Sigmoid colon (tissue), 7 donors: Measurements from ENCODE around the gene WNT9B. TPM values are rescaled to one million over a fixed set of nuclear protein-coding genes. Genes with fewer than 3 reads are reported as not detected.
"Not testable (repeated sequence)": the region's sequence is repeated elsewhere in the genome, so short reads cannot be mapped to it uniquely, and the experiment has no call there.

Experiments used
- DNase-seq: peaks from one replicate; pipeline ENCODE4 v3.0.0-alpha.2; 2019
- H3K27ac ChIP-seq, 4 donors: fragments of 200-600 bp; sonication (generic); one replicate each; pipeline ENCODE4 v1.5.1; 2016 to 2019; ENCODE audit warnings: mild to moderate bottlenecking in 1 of 4
- H3K27me3 ChIP-seq, 3 donors: fragments of 200-600 bp; sonication (generic); one replicate each; pipeline ENCODE4 v1.5.1; 2019; ENCODE audit warnings: mild to moderate bottlenecking in 1 of 3
- H3K36me3 ChIP-seq, 4 donors: fragments of 200-600 bp; sonication (generic); one replicate each; pipeline ENCODE4 v1.5.1; 2016 to 2019
- H3K4me1 ChIP-seq, 4 donors: fragments of 200-600 bp; sonication (generic); one replicate each; pipeline ENCODE4 v1.5.1; 2017 to 2019
- H3K4me3 ChIP-seq, 4 donors: fragments of 200-600 bp; sonication (generic); one replicate each; pipeline ENCODE4 v1.5.1; 2017 to 2019; ENCODE audit warnings: mild to moderate bottlenecking in 2 of 4, moderate library complexity in 1 of 4
- H3K9me3 ChIP-seq, 4 donors: fragments of 200-600 bp in 3 of 4; sonication (generic) in 3 of 4; one replicate each; pipeline versions ENCODE4 v1.5.1 to v1.6.1; 2013 to 2019
- CTCF ChIP-seq, 4 experiments: fragments of 450-650 bp in 3 of 4; fragments of 200-600 bp in 1 of 4; IDR thresholded peaks; one replicate each; pipeline ENCODE4 v1.5.1; 2016 to 2019; ENCODE audit warnings: antibody characterized with exemption in 4 of 4, mild to moderate bottlenecking in 3 of 4, moderate library complexity in 2 of 4
- EP300 ChIP-seq, 4 donors: sonication (generic); formaldehyde crosslinking; IDR thresholded peaks; one replicate each; pipeline ENCODE4 v1.6.1; 2017; ENCODE audit warnings: antibody characterized with exemption in 4 of 4
- POLR2A ChIP-seq, 2 donors: fragments of 450-650 bp; IDR thresholded peaks; one replicate each; pipeline ENCODE4 v1.6.1; 2016; ENCODE audit warnings: antibody characterized with exemption in 2 of 2, mild to moderate bottlenecking in 2 of 2, moderate library complexity in 2 of 2
- POLR2AphosphoS5 ChIP-seq, 4 donors: sonication (generic); formaldehyde crosslinking; IDR thresholded peaks; one replicate each; pipeline ENCODE4 v1.6.1; 2017; ENCODE audit warnings: antibody characterized with exemption in 4 of 4
- WGBS, 2 donors: extraction: QIAGEN DNeasy Blood & Tissue Kit; methylation state at CpG; one replicate each; pipeline ENCODE4 v1.1.7; 2013; 5-methylcytosine and 5-hydroxymethylcytosine counted together
- intact Hi-C: fragments of 100-400 bp; cut with DNase I; formaldehyde crosslinking; loops from one replicate; pipeline ENCODE4 v1.15.1; 2023
- polyA plus RNA-seq, 3 donors: library from polyadenylated mRNA; stranded (reverse); fragments of 200-250 nt; gene quantifications; one replicate each; pipeline ENCODE4 v1.2.3, GENCODE V29; 2013
- total RNA-seq, 4 donors: library from RNA; depleted of rRNA; stranded (reverse); fragments of >200 nt; gene quantifications; one replicate each; pipeline ENCODE4 v1.1.0, GENCODE V29; 2016
- donor health status: healthy with polysubstance abuse.
- donor health status: Bipolar disorder and iron deficiency.
- donor health status: healthy.

WNT9B gene
- total and polyA plus RNA-seq, 7 donors, result 0.03 TPM; not detected in 6

DNA sequence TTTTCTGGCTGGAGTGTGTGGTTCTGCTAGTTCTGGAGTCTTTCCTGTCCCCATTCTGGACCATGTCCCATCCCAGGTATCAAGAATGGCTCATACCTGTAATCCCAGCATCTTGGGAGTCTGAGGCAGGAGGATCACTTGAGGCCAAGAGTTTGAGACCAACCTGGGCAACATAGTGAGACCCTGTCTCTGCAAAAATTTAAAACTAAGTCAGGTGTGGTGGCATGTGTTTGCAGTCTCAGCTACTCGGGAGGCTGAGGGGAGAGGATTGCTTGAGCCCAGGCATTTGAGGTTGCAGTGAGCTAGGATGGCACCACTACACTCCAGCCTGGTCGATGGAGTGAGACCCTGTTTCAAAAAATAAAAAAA, 17.6 kb upstream of the WNT9B start:
- Histone ChIP-seq H3K27me3 (no peaks in the 10 kb centered on the region), H3K27ac (no peak overlapping the region), H3K9me3 (no peaks in the 10 kb centered on the region), H3K4me3 (no peak overlapping the region), H3K36me3 (no peaks in the 10 kb centered on the region), H3K4me1 (no peaks in the 10 kb centered on the region)
- 82 to 90% methylated on average over 2 of the region's 2 CpGs for WGBS, 2 donors
- no peak for DNase-seq
- intact Hi-C loops, result no loop called here
- no peak for TF ChIP-seq POLR2AphosphoS5 (IDR thresholded peaks at IDR 0.05)
- TF ChIP-seq EP300 (IDR thresholded peaks at IDR 0.05), result no peak
- TF ChIP-seq CTCF (IDR thresholded peaks at IDR 0.05), result no peak
- TF ChIP-seq POLR2A (IDR thresholded peaks at IDR 0.05), result no peak

- Histone ChIP-seq H3K27me3 (no peaks in the 10 kb centered on the region), H3K27ac (no peak overlapping the region), H3K4me3 (no peak overlapping the region), H3K9me3 (no peaks in the 10 kb centered on the region), H3K36me3 (no peaks in the 10 kb centered on the region), H3K4me1 (no peaks in the 10 kb centered on the region)
- 95 to 98% methylated on average over 3 of the region's 3 CpGs for WGBS, 2 donors
- intact Hi-C loops, result no loop called here
- no peak for TF ChIP-seq EP300 (IDR thresholded peaks at IDR 0.05)
- TF ChIP-seq POLR2AphosphoS5 (IDR thresholded peaks at IDR 0.05), result no peak
- TF ChIP-seq CTCF (IDR thresholded peaks at IDR 0.05), result no peak
- TF ChIP-seq POLR2A (IDR thresholded peaks at IDR 0.05), result no peak
- no peak for DNase-seq
These were observed 16.5 kb upstream of the WNT9B start for GRCh38 chr17:46834846-46835245.

DNA sequence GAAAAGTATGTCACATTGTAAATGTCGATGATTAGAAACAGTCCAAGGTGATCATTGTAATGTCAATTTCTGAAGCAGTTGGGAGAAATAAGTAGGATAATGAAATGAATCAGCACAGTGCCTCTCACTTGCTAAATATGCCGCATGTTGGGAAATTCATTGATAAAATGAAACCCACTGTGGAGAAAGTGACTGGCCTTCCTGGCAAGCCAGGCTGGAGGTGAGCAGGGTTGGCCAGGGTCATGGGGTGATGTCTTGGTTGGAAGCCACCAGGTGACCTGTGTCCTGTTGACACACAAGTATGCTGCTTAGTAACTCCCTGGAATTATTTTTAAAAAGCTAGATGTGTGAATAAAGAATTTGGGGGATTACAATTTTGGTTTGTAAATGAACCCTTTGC, 14.9 kb upstream of the WNT9B start:
- Histone ChIP-seq H3K36me3 (no peaks in the 10 kb centered on the region), H3K27me3 (peaks cover 0 to 8% (median 6%) of the 10 kb centered on the region in 3 donors), H3K9me3 (no peaks in the 10 kb centered on the region), H3K4me3 (no peak overlapping the region), H3K4me1 (peaks cover 0 to 2% (median 0%) of the 10 kb centered on the region in 4 donors), H3K27ac (no peak overlapping the region)
- intact Hi-C loops, result no loop called here
- DNase-seq, result no peak
- TF ChIP-seq EP300 (IDR thresholded peaks at IDR 0.05) (no peak), POLR2AphosphoS5 (IDR thresholded peaks at IDR 0.05) (no peak), CTCF (IDR thresholded peaks at IDR 0.05) (no peak), POLR2A (IDR thresholded peaks at IDR 0.05) (no peak)
- 57 to 84% methylated on average over 2 of the region's 2 CpGs for WGBS, 2 donors

DNA sequence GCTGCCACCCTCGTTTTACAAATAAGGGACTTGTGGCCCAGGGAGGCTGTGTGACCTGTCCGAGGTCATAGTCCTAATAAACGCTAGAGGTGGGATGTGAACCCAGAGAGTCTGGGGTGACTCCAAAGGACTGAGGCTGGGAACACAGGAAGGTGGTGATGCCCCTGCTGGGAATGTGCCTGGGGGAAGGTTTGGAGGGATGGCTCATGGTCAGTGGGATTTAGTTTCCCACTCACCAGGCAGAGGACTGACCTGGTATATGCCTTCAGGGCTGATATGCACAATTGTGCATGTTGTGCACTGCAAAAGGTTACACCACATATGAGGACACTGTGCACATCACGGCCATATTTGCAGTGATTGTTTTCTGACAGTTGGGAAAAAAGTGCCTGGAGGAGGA, 13.9 kb upstream of the WNT9B start:
- Histone ChIP-seq H3K4me3 (no peak overlapping the region), H3K9me3 (no peaks in the 10 kb centered on the region), H3K27me3 (peaks cover 0 to 18% (median 16%) of the 10 kb centered on the region in 3 donors), H3K27ac (no peak overlapping the region), H3K4me1 (peaks cover 0 to 9% (median 2%) of the 10 kb centered on the region in 4 donors), H3K36me3 (no peaks in the 10 kb centered on the region)
- intact Hi-C loops, result no loop called here
- no peak for TF ChIP-seq CTCF (IDR thresholded peaks at IDR 0.05)
- no peak for TF ChIP-seq POLR2A (IDR thresholded peaks at IDR 0.05)
- TF ChIP-seq EP300 (IDR thresholded peaks at IDR 0.05), result no peak
- TF ChIP-seq POLR2AphosphoS5 (IDR thresholded peaks at IDR 0.05), result no peak
- DNase-seq, result no peak
- 62 to 78% methylated on average over 4 of the region's 4 CpGs for WGBS, 2 donors

- H3K36me3 ChIP-seq, result no peaks in the 10 kb centered on the region
- H3K9me3 ChIP-seq, result peaks cover 0 to 6% (median 0%) of the 10 kb centered on the region in 4 donors
- no peak for TF ChIP-seq EP300 (IDR thresholded peaks at IDR 0.05)
- no peak for TF ChIP-seq CTCF (IDR thresholded peaks at IDR 0.05)
- no peak for TF ChIP-seq POLR2A (IDR thresholded peaks at IDR 0.05)
- TF ChIP-seq POLR2AphosphoS5 (IDR thresholded peaks at IDR 0.05), result no peak
- H3K27me3 ChIP-seq, result peaks cover 0 to 26% (median 25%) of the 10 kb centered on the region in 3 donors
- no peak overlapping the region for H3K4me3 ChIP-seq
- peaks cover 0 to 9% (median 2%) of the 10 kb centered on the region in 4 donors for H3K4me1 ChIP-seq
- WGBS, 2 donors, result 85 to 92% methylated on average over 5 of the region's 5 CpGs
- intact Hi-C loops, result no loop called here
- no peak for DNase-seq
- H3K27ac ChIP-seq, result no peak overlapping the region
These were observed 12.2 kb upstream of the WNT9B start for GRCh38 chr17:46839211-46839610.

DNA sequence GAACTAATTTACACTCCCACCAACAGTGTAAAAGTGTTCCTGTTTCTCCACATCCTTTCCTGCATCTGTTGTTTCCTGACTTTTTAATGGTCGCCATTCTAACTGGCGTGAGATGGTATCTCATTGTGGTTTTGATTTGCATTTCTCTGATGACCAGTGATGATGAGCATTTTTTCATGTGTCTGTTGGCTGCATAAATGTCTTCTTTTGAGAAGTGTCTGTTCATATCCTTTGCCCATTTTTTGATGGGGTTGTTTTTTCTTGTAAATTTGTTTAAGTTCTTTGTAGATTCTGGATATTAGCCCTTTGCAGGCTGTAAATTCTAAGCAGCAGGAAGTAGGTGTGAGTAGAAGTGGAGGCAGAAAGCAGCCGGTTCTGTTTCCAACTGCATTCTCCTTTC, 10.8 kb upstream of the WNT9B start:
- H3K9me3 ChIP-seq, H3K36me3 ChIP-seq, H3K27ac ChIP-seq, H3K4me1 ChIP-seq, intact Hi-C loops, DNase-seq, H3K4me3 ChIP-seq: not testable (repeated sequence)
- WGBS, 2 donors, result 41 to 54% methylated on average over 3 of the region's 3 CpGs
- H3K27me3 ChIP-seq, result peaks cover 0 to 34% (median 26%) of the 10 kb centered on the region in 3 donors
